A549 (cell line): Measurements from ENCODE around the gene EIF4G3. TPM values are rescaled to one million over a fixed set of nuclear protein-coding genes. Genes with fewer than 3 reads are reported as not detected.

Experiments
- ATAC-seq, 2 experiments: fragments of 200-7000 bp in 1 of 2; fragments of >200 bp in 1 of 2; cut with Nextera tagmentation in 1 of 2; cut with Tn5 transposase in 1 of 2; 3 replicates each; pipeline versions ENCODE4 v1.8.0 to v1.9.1; 2018 to 2020; ENCODE audit warnings: mild to moderate bottlenecking in 1 of 2, moderate library complexity in 1 of 2
- CTCF ChIA-PET: fragments of 300-600 bp; sonication (Branson Sonifier 250); formaldehyde crosslinking; extraction: SDS; loops from one replicate; lab custom pipeline; 2021; ENCODE audit warnings: antibody characterized with exemption, inconsistent platforms; lab: Yijun Ruan, JAX
- POLR2A ChIA-PET: fragments of 350-600 bp; formaldehyde crosslinking; extraction: SDS; loops from one replicate; lab custom pipeline; 2021; ENCODE audit warnings: antibody characterized with exemption, inconsistent platforms; lab: Yijun Ruan, JAX
- DNase-seq, 2 experiments: peaks; one replicate each; pipeline versions ENCODE4 v3.0.0 to v3.0.0-alpha.2; 2011 to 2016; ENCODE audit warnings: low read depth in 1 of 2, low spot score in 1 of 2
- FAIRE-seq: peaks from 2 replicates; lab custom pipeline; 2011; peaks lifted over from hg19 to GRCh38; lab: Jason Lieb, UNC
- H3K27ac ChIP-seq, 2 experiments: fragments of >200 bp; sonication (Bioruptor Twin); formaldehyde crosslinking; 3 replicates each; pipeline ENCODE4 v1.5.1; 2016 to 2017
- H3K4me1 ChIP-seq: fragments of >200 bp; sonication (Bioruptor Twin); formaldehyde crosslinking; 3 replicates; pipeline ENCODE4 v1.6.1; 2016
- H3K4me2 ChIP-seq: fragments of >200 bp; sonication (Bioruptor Twin); formaldehyde crosslinking; 3 replicates; pipeline ENCODE4 v1.6.1; 2016
- H3K4me3 ChIP-seq: fragments of >200 bp; sonication (Bioruptor Twin); formaldehyde crosslinking; 3 replicates; pipeline ENCODE4 v1.5.1; 2016
- H3K9me3 ChIP-seq: fragments of >200 bp; sonication (Bioruptor Twin); formaldehyde crosslinking; 3 replicates; pipeline ENCODE4 v1.6.1; 2016
- CEBPB ChIP-seq, 2 experiments: fragments of >200 bp in 1 of 2; sonication (Bioruptor Twin) in 1 of 2; formaldehyde crosslinking in 1 of 2; IDR thresholded peaks; 2 replicates each; pipeline ENCODE4 v1.6.1; 2012 to 2016
- CHD4 ChIP-seq: fragments of 200-600 bp; sonication (generic); IDR thresholded peaks from 2 replicates; pipeline ENCODE4 v1.6.1; 2016; ENCODE audit warnings: antibody characterized with exemption, mild to moderate bottlenecking, borderline replicate concordance
- EP300 ChIP-seq, 2 experiments: fragments of >200 bp; sonication (Bioruptor Twin); formaldehyde crosslinking; IDR thresholded peaks; 2 replicates in 1 of 2; 3 replicates in 1 of 2; pipeline ENCODE4 v1.6.1; 2016 to 2017
- ESRRA ChIP-seq: fragments of 150-350 bp; IDR thresholded peaks from 2 replicates; pipeline ENCODE4 v1.6.1; 2014; ENCODE audit warnings: mild to moderate bottlenecking, low read length, borderline replicate concordance
- FOSL2 ChIP-seq, 2 experiments: fragments of 450-650 bp in 1 of 2; fragments of >200 bp in 1 of 2; sonication (Bioruptor Twin) in 1 of 2; formaldehyde crosslinking; IDR thresholded peaks; 2 replicates each; pipeline versions ENCODE4 v1.5.0 to v1.6.1; 2016 to 2020; ENCODE audit warnings: mild to moderate bottlenecking in 1 of 2, moderate library complexity in 1 of 2
- GATA3 ChIP-seq: IDR thresholded peaks from 2 replicates; pipeline ENCODE4 v1.6.1; 2012; ENCODE audit warnings: borderline replicate concordance
- HDAC2 ChIP-seq: fragments of 200-600 bp; sonication (generic); IDR thresholded peaks from 2 replicates; pipeline ENCODE4 v1.6.1; 2016
- HEYL ChIP-seq: fragments of 250-450 bp; sonication (Bioruptor Pico); IDR thresholded peaks from 2 replicates; pipeline ENCODE4 v1.8.0; 2021; ENCODE audit warnings: mild to moderate bottlenecking, moderate library complexity
- HOXB5 ChIP-seq: fragments of 250-450 bp; sonication (Bioruptor Pico); IDR thresholded peaks from 2 replicates; pipeline ENCODE4 v1.5.0; 2020; ENCODE audit warnings: mild to moderate bottlenecking, moderate library complexity
- JUN ChIP-seq, 2 experiments: fragments of >200 bp; sonication (Bioruptor Twin); formaldehyde crosslinking; IDR thresholded peaks; 2 replicates in 1 of 2; 3 replicates in 1 of 2; pipeline ENCODE4 v1.6.1; 2016 to 2017
- JUNB ChIP-seq: fragments of >200 bp; sonication (Bioruptor Twin); formaldehyde crosslinking; IDR thresholded peaks from 2 replicates; pipeline ENCODE4 v1.6.1; 2016
- KDM1A ChIP-seq: fragments of 200-600 bp; sonication (generic); IDR thresholded peaks from 2 replicates; pipeline ENCODE4 v1.6.1; 2016; ENCODE audit warnings: low read depth, mild to moderate bottlenecking
- NFE2L2 ChIP-seq: fragments of 150-350 bp; conservative IDR thresholded peaks from 2 replicates; pipeline ENCODE4 v1.6.1; 2014; ENCODE audit warnings: low read length
- PHF8 ChIP-seq: fragments of 200-600 bp; sonication (generic); IDR thresholded peaks from 2 replicates; pipeline ENCODE4 v1.6.1; 2016; ENCODE audit warnings: low read depth, mild to moderate bottlenecking, antibody characterized with exemption, moderate library complexity, borderline replicate concordance
- RAD21 ChIP-seq, 2 experiments: fragments of >200 bp in 1 of 2; sonication (Bioruptor Twin) in 1 of 2; formaldehyde crosslinking in 1 of 2; IDR thresholded peaks in 1 of 2; conservative IDR thresholded peaks in 1 of 2; 2 replicates in 1 of 2; 3 replicates in 1 of 2; pipeline ENCODE4 v1.6.1; 2012 to 2018; ENCODE audit warnings: inconsistent platforms in 1 of 2
- RARB ChIP-seq: fragments of 250-450 bp; sonication (Bioruptor Pico); IDR thresholded peaks from 2 replicates; pipeline ENCODE4 v1.8.0; 2021; ENCODE audit warnings: mild to moderate bottlenecking, moderate library complexity
- RCOR1 ChIP-seq: fragments of 150-350 bp; IDR thresholded peaks from 2 replicates; pipeline ENCODE4 v1.6.1; 2014; ENCODE audit warnings: antibody characterized with exemption, low read length, low read depth
- SMC3 ChIP-seq: fragments of >200 bp; sonication (Bioruptor Twin); formaldehyde crosslinking; IDR thresholded peaks from 3 replicates; pipeline ENCODE4 v1.6.1; 2018; ENCODE audit warnings: inconsistent platforms
- ZFP36 ChIP-seq: fragments of 450-650 bp; IDR thresholded peaks from 2 replicates; pipeline ENCODE4 v1.6.1; 2014; ENCODE audit warnings: borderline replicate concordance; ENCODE audit not compliant: partially characterized antibody
- ZNF302 ChIP-seq: fragments of 250-450 bp; sonication (Bioruptor Pico); IDR thresholded peaks from 2 replicates; pipeline ENCODE4 v1.9.0; 2021; ENCODE audit warnings: inconsistent platforms, mild to moderate bottlenecking, moderate library complexity
- ZSCAN20 ChIP-seq: fragments of 250-450 bp; sonication (Bioruptor Pico); IDR thresholded peaks from 2 replicates; pipeline ENCODE4 v1.8.0; 2022; ENCODE audit warnings: mild to moderate bottlenecking, moderate library complexity
- WGBS: methylation state at CpG from one replicate; pipeline ENCODE4 v1.1.6; 2017; ENCODE audit errors: missing lambda C conversion rate; 5-methylcytosine and 5-hydroxymethylcytosine counted together
- polyA plus RNA-seq, 4 experiments: library from polyadenylated mRNA; depleted of rRNA in 3 of 4; stranded (reverse); fragments of >200 nt; fragmentation: RNase III in 1 of 4; extraction: RNeasy Plus Mini Kit Qiagen cat#74134 plus additional on column Dnase treatment in 1 of 4; gene quantifications; 2 replicates in 3 of 4; 3 replicates in 1 of 4; pipeline ENCODE4 v1.2.3, GENCODE V29; 2011 to 2017
- TF ChIP-seq, protein P1 (sequence below): fragments of >200 bp; sonication (Bioruptor Twin); formaldehyde crosslinking; IDR thresholded peaks from 3 replicates; pipeline ENCODE4 v1.6.1; 2016
- TF ChIP-seq, protein P2 (sequence below): IDR thresholded peaks from 2 replicates; pipeline ENCODE4 v1.6.1; 2012

Gene EIF4G3
- polyA plus RNA-seq, 2 of the 4 experiments (the other 2 are of a cell fraction) = 25.0 to 51.3 TPM

DNA sequence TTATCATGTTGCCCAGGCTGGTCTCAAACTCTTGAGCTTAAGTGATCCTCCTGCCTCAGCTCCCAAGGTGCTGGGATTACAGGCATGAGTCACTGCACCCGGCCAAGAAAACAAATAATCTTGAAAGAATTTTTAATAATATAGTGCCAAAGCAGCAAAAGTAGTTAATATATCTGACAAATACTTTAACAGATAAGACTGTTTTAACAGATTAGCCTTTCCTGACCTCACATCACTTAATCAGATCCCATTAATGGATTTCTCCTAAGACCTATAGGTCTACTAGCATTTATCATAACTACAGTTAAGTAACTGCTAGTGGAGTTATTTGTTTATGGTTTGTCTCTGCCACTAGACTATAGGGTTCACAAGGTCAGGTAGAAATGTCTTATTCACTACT, 328.5 kb downstream of the EIF4G3 start:
- TF ChIP-seq HOXB5 = peak; percentile 48; the same call in 1 of the 2 replicates
- TF ChIP-seq HEYL (CRISPR knock-in tag) = no peak
- peak; percentile 46 for TF ChIP-seq FOSL2 (IDR thresholded peaks at IDR 0.05)
- peak; percentile 75 for TF ChIP-seq FOSL2 (CRISPR knock-in tag; IDR thresholded peaks at IDR 0.05)
- no peak for TF ChIP-seq RCOR1
- TF ChIP-seq JUNB = 0 out of 2 replicates have a peak, but pooled peaks have one; percentile 33
- TF ChIP-seq ZNF302 (CRISPR knock-in tag) = no peak
- peak in 1 of 2 experiments; percentile 65; a peak in 1 of 4 replicates for TF ChIP-seq CEBPB (IDR thresholded peaks at IDR 0.05)
- TF ChIP-seq ZSCAN20 (CRISPR knock-in tag) = no peak
- TF ChIP-seq GATA3 = peak; percentile 92
- no peak for TF ChIP-seq NFE2L2
- 0 out of 5 replicates have a peak, but pooled peaks of 1 of the 2 experiments have one; percentile 22 for TF ChIP-seq JUN (IDR thresholded peaks at IDR 0.05)
- ATAC-seq = peak; percentile 79 to 82
- peak overlapping the region; percentile 68 for H3K4me2 ChIP-seq
- 0% methylated on average over 1 of the region's 1 CpG for WGBS
- no peak overlapping the region for H3K4me3 ChIP-seq
- peaks cover 54% of the 10 kb centered on the region for H3K4me1 ChIP-seq
- FAIRE-seq = peak; percentile 51
- peak; percentile 22 to 85 for DNase-seq
- no peaks in the 10 kb centered on the region for H3K9me3 ChIP-seq
- CTCF ChIA-PET = no interaction called here
- POLR2A ChIA-PET = no interaction called here
- H3K27ac ChIP-seq = peak overlapping the region; percentile 87 to 96

DNA sequence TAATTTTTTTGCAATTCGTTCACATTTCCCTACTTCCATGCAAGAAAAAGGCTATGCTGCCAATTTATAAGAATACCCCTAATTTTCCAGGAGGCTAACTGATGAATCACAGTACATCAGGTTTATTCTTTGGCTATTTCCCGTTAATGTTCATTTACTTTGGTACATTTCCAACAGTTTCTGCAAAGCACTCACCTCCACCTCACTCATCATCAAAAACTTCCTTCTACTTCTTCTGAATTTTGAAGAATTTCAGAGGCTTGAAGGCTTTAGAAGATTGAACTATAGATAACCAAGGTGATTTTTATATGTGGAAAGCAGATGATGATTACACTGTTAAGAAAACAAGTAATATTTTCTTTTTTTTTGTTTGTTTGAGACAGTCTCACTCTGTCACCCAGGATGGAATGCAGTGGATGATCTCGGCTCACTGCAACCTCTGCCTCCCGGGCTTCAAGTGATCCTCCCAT, 329.1 kb downstream of the EIF4G3 start:
- TF ChIP-seq FOSL2 (IDR thresholded peaks at IDR 0.05) (peak; percentile 52), FOSL2 (CRISPR knock-in tag; IDR thresholded peaks at IDR 0.05) (peak; percentile 80), PHF8 (no peak), CEBPB (IDR thresholded peaks at IDR 0.05) (peak; percentile 33 to 69; a peak in 3 of 4 replicates), EP300 (IDR thresholded peaks at IDR 0.05) (peak; percentile 55 to 88; a peak in 4 of 5 replicates), ESRRA (no peak), GATA3 (peak; percentile 94), RAD21 (conservative IDR thresholded peaks at IDR 0.05 in 1 of 2, IDR thresholded peaks at IDR 0.05 in 1 of 2) (0 out of 5 replicates have a peak, but pooled peaks of 1 of the 2 experiments have one; percentile 5), JUNB (peak; percentile 86), JUN (IDR thresholded peaks at IDR 0.05) (peak; percentile 26 to 75; a peak in 3 of 5 replicates), CHD4 (no peak)
- TF ChIP-seq, protein P1, sequence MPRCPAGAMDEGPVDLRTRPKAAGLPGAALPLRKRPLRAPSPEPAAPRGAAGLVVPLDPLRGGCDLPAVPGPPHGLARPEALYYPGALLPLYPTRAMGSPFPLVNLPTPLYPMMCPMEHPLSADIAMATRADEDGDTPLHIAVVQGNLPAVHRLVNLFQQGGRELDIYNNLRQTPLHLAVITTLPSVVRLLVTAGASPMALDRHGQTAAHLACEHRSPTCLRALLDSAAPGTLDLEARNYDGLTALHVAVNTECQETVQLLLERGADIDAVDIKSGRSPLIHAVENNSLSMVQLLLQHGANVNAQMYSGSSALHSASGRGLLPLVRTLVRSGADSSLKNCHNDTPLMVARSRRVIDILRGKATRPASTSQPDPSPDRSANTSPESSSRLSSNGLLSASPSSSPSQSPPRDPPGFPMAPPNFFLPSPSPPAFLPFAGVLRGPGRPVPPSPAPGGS = peak; percentile 64
- TF ChIP-seq, protein P2, sequence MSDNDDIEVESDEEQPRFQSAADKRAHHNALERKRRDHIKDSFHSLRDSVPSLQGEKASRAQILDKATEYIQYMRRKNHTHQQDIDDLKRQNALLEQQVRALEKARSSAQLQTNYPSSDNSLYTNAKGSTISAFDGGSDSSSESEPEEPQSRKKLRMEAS = no peak; the same call in 1 of the 2 replicates
- TF ChIP-seq, all 56 proteins: peak for 8
- H3K27ac ChIP-seq = peak overlapping the region; percentile 87 to 96
- H3K9me3 ChIP-seq = no peaks in the 10 kb centered on the region
- H3K4me2 ChIP-seq = peak overlapping the region; percentile 68
- DNase-seq (peak; percentile 7 to 85), FAIRE-seq (no peak), ATAC-seq (peak; percentile 83 to 84)
- no peak overlapping the region for H3K4me3 ChIP-seq
- CTCF ChIA-PET = no interaction called here
- H3K4me1 ChIP-seq = peaks cover 54% of the 10 kb centered on the region
- POLR2A ChIA-PET = no interaction called here
- WGBS = 0% methylated on average over 4 of the region's 4 CpGs

DNA sequence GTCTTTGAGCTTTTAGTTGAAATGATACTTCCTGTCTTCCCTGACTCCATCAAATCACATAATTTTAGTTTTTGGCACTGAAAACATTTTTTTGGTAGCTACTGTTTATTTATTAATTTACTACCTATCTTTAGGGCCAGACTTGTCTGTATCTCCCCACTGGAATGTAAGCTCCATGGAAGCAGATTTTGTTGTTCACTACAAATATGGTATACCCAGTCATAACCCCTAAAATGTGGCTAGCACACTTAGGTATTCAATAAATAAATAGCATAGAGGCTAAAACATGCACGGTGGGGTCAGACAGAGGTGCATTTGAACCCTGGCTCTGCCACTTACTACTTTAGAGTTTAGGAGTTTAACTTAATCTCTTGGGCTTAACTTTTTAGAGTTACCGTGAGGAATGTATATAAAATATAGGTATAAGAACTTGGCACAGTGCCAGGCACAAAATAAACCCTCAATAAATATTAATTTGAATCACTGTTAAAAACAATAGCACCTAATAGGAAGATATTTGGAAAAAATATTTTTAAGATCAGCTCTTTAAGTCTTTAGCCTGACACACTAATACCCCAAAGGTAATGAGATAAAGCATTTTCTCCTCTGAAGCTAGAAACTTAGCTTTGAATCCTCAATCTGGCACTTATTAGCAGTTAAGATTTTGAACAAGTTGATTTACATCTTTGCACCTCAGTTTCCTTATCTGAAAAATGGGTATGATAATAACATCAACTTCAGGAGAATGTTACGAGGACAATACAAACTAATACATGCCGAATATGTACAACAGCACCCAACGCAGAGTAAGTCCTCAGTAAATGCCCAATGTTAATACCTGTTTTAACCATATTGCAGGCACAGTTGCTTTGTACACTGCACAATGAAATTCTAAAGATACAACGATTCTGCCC, 330.0 kb downstream of the EIF4G3 start:
- Histone ChIP-seq H3K4me3 (no peak overlapping the region), H3K4me2 (peak overlapping the region; percentile 68), H3K9me3 (no peaks in the 10 kb centered on the region), H3K4me1 (peaks cover 64% of the 10 kb centered on the region), H3K27ac (peak overlapping the region; percentile 87 to 96)
- ATAC-seq = peak in 1 of 2 experiments; percentile 48; a peak in 2 of 6 replicates
- POLR2A ChIA-PET = interaction anchor here (0.6 to 1.5 kb wide), 2 partner anchors 60 to 63 kb away, joined by 3 to 4 read pairs; partner anchors contain the start of gene HP1BP3
- FAIRE-seq = no peak
- WGBS = 59% methylated on average over 6 of the region's 6 CpGs
- TF ChIP-seq HDAC2 = 0 out of 2 replicates have a peak, but pooled peaks have one; percentile 29
- TF ChIP-seq RARB (CRISPR knock-in tag) = no peak
- TF ChIP-seq JUN (IDR thresholded peaks at IDR 0.05) = no peak
- peak; percentile 91 for TF ChIP-seq KDM1A
- no peak for TF ChIP-seq SMC3
- no peak for TF ChIP-seq ZFP36
- TF ChIP-seq CHD4 = 0 out of 2 replicates have a peak, but pooled peaks have one; percentile 30
- CTCF ChIA-PET = interaction anchor here (0.6 to 0.7 kb wide), 3 partner anchors 9 to 829 kb away, joined by 3 read pairs; no protein-coding TSS in a partner anchor
- no peak for DNase-seq
